SK-N-MC (cell line): ENCODE measurements around the gene DCBLD1.

Source experiments
- EZH2 ChIP-seq: fragments of 200-600 bp; sonication (generic); IDR thresholded peaks from one replicate; pipeline ENCODE4 v1.6.1; 2017; ENCODE audit warnings: antibody characterized with exemption
- FOXP2 ChIP-seq: optimal IDR thresholded peaks from 2 replicates; pipeline ENCODE3; 2011; ENCODE audit warnings: mild to moderate bottlenecking, moderate library complexity; ENCODE audit not compliant: insufficient read depth; ENCODE audit errors: extremely low read length, control extremely low read depth
- POLR2AphosphoS5 ChIP-seq: IDR thresholded peaks from 2 replicates; pipeline ENCODE4 v1.6.1; 2012; ENCODE audit warnings: mild to moderate bottlenecking, low read depth, low read length, borderline replicate concordance

DNA sequence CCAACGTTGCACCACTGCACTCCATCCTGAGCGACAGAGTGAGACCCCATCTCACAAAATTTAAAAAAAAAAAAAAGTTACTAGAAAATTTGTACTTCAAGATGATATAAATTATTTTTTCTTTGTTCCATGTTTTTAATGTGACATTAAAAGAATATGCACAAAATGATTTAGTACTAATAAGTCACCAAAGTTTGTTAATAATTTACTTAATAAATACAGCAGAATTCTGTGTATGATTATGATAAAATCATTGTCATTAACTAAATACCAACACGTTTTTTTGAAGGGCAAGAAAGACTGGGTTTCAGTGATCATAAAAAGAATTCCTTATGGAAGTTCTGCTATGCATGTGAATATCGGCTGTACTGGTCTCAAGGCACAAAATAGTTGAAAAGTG, 91.7 kb downstream of the DCBLD1 start:
- TF ChIP-seq EZH2: no peak
- TF ChIP-seq POLR2AphosphoS5: no peak
- no peak for TF ChIP-seq FOXP2
